Spleen (tissue), 7 donors: ENCODE results near the gene IMPA2.

Source experiments
- CTCF ChIP-seq, 11 experiments: fragments of 200-600 bp in 7 of 11; fragments of 450-650 bp in 4 of 11; sonication (generic) in 4 of 11; IDR thresholded peaks in 8 of 11; conservative IDR thresholded peaks in 3 of 11; 1 replicate in 7 of 11; 2 replicates in 4 of 11; pipeline versions ENCODE4 v1.4.0 to v1.8.0; 2016 to 2021; ENCODE audit warnings: antibody characterized with exemption in 11 of 11, inconsistent platforms in 4 of 11, mild to moderate bottlenecking in 1 of 11
- POLR2AphosphoS5 ChIP-seq, 3 donors: sonication (generic); formaldehyde crosslinking; IDR thresholded peaks; one replicate each; pipeline ENCODE4 v1.5.1; 2017; ENCODE audit warnings: antibody characterized with exemption in 3 of 3
- donor health status: DM: no; HTN: no; CAD: no; lungs with moderate emphysema.
- donor health status: DM: no; HTN: no; CAD: no.
- donor health status: DM: no; HTN: no; CAD: no.

GRCh38 chr18:11996907-11997306 lies 15.6 kb downstream of the IMPA2 start:
- no peak for TF ChIP-seq POLR2AphosphoS5 (IDR thresholded peaks at IDR 0.05)
- no peak for TF ChIP-seq CTCF (IDR thresholded peaks at IDR 0.05 in 8 of 11, conservative IDR thresholded peaks at IDR 0.05 in 3 of 11)
